HG02885 (cell line): ENCODE measurements around the gene RILPL1.
"Not testable (repeated sequence)": the region's sequence is repeated elsewhere in the genome, so short reads cannot be mapped to it uniquely, and the experiment has no call there.

Experiments
- ATAC-seq: cut with Tn5 transposase; IDR thresholded peaks from one replicate; pipeline ENCODE4 v1.9.1; 2021; ENCODE audit warnings: mild to moderate bottlenecking; ENCODE audit not compliant: unreplicated experiment, poor library complexity

RILPL1 gene

DNA sequence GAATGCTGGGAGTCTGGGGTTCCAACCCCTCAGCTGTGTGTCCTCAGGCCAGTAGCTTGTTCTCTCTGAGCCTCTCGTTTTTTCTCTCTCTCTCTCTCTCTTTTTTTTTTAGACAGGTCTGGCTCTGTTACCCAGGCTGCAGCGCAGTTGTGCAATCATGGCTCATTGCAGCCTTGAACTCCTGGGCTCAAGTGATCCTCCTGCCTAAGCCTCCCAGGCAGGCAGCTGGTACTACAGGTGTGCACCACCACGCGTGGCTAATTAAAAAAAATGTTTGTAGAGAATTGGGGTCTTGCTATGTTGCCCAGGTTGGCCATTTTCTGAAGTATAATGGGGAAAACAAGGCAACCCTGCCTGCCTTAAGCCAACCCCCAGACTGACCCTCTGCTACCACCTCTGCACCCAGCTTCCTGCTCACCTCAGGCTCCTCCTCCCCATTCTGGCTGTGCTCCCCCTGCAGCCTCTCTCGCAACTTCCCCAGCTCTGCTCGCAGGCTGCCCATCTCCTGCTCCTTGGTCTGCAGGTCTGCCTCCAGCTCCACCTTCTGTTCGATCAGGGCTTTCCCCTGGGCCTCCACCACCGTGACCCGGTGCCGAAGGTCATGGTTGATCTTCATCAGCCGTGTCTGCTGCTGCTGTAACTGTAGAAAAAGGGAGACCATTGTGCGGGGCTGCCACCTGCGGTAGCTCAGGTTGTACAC, 35.2 kb downstream of the RILPL1 start:
- no peak for ATAC-seq

- ATAC-seq, result no peak
Observed at GRCh38 chr12:123497065-123497464, 36.5 kb downstream of the RILPL1 start.

DNA sequence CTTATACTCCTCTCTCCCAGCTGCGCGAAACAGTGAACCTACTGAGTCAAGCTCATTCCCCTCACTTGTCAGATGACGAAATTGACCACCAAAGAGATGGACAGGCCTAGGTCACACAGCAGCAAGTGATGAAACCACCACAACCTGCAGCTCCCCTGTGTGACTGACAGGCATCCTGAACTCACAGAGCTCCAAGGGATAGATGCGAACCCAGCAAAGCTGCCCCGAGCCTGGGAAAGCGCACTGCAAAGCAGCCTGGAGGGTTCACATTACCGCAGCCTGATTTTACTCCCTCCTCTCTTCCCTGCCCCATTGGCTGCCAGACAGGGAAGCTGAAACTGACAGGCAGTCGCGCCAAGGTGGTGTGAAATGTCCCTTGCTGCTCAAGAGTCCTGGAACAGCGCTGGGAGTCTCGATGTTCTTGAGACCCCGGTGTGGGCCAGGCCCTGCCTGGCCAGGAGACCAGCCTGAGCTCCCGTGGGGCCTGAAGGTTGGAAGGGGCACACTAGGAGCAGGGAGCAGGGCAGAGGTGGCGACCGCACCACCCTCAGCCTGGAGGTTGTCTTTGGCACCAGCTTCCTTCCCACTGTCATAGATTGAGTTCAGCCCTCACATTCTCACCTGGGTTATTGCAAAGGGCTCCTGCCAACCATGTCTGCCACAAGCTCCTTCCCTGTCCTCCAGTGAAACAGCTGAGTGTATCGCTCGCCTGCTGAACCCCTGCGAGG, 39.2 kb downstream of the RILPL1 start:
- ATAC-seq, result no peak

DNA sequence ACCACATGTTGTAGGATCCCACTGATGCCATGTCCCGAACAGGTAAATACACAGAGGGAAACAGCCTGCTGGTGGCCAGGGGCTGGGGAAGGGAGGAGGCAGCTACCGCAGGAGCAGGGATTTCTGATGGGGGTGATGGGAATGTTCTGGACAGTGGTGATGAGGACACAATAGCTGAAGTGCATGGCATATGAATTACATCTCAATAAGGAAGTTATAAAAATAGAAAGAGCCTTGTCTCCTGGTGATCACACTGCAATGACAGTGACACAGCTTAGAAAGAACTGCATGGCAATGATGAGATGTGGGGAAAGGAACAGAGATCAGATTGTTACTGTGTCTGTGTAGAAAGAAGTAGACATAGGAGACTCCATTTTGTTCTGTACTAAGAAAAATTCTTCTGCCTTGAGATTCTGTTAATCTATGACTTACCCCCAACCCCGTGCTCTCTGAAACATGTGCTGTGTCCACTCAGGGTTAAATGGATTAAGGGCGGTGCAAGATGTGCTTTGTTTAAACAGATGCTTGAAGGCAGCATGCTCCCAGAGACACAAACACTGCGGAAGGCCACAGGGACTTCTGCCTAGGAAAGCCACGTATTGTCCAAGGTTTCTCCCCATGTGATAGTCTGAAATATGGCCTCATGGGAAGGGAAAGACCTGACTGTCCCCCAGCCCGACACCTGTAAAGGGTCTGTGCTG, 41.0 kb downstream of the RILPL1 start:
- not testable (repeated sequence) for ATAC-seq

DNA sequence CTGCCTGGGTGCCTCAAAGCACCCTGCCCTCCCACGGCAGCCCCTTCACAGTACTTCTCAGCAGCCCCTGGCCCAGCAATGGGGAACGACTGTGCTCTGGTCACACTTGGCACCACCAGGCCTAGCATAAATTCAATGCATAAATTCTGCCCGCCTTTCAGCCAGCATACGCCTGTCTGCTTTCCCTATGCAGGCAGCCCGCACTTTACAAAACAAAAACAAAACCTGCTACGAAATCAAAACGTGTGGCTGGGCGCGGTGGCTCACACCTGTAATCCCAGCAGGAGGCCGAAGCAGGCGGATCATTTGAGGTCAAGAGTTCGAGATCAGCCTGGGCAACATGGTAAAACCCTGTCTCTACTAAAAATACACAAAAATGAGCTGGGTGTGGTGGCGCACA, 42.0 kb downstream of the RILPL1 start:
- no peak for ATAC-seq

- no peak for ATAC-seq
Observed at GRCh38 chr12:123491056-123491455, 42.5 kb downstream of the RILPL1 start.

- ATAC-seq, result no peak
Observed at GRCh38 chr12:123490089-123490488, 43.4 kb downstream of the RILPL1 start.

GRCh38 chr12:123489580-123489979, 43.9 kb downstream of the RILPL1 start:
- no peak for ATAC-seq

DNA sequence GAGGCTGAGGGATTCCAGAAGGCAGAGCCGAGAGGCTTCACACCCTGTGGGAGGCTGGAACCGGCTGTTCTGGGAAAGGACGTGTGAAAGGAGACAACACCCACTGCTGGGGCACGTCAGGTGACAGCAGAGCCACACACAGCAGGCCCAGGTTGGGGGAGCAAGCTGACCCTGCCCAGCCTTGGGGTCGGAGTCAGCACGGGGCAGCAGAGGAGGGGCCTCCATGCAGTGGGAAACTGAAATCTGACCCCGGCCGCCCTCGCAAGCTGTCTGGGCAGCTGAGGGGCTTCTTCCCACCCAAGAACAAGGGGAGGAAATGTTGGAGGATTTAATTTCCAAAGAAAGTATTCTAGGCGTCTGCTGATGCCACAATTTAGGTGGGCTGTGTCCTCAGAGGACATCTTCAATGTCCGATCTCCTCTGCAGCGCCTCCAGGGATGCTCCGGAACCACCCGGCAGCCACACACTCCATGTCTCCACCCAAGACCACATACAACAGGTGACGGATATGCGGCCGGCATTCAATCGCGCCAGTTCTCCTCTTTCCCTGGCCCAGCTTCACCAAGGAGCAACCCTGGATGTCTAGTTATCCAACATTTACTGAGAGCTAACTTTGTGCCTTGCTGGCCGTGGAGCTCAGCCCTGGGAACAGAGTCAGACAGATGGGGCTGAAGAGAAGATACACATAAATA, 44.8 kb downstream of the RILPL1 start:
- no peak for ATAC-seq

DNA sequence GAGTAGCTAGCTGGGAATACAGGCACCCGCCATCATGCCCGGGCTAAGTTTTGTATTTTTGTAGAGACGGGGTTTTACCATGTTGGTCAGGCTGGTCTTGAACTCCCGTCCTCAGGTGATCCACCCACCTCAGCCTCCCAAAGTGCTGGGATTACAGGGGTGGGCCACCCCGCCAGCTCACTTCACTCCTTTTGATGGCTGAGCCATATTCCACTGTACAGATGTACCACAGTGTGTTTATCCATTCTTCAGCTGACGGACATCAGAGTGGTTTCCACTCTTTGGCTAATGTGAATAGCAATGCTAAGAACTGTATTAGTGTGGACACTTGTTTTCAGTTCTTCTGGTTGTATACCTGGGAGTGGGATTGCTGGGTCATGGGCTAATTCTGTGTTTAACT, 46.1 kb downstream of the RILPL1 start:
- ATAC-seq, result no peak

GRCh38 chr12:123485756-123486155, 47.8 kb downstream of the RILPL1 start:
- ATAC-seq, result no peak

DNA sequence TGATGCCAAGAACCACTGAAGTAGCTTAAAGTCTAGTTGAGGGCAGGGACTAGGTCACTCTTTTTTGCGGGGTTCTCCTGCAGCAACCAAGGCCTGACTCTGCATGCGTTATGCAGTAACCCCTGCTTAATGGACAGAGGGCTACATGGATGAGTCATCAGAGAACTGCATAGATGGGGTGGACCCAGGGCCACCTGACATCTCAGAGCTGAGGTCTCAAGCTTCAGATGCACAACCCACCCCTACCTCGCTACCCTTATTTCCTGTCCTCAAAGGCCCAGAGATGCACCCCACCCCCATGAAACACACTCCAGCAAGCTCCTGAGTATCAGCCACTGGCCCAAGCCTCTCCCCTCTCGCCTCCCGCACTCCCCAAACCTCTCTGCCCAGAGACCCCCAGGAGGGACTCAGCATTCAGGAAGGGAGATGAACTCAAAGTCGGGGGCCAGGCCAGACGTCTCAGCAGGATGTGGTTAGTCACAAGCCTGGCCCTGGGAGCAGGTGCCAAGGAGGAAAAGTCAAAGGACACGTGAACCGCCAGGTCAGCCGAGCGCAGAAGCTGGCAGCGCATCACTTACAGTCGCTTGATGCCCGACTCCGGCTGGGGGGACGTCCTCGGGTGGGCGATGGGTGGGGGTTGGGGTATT, 49.8 kb downstream of the RILPL1 start:
- no peak for ATAC-seq

GRCh38 chr12:123482876-123483275, 50.6 kb downstream of the RILPL1 start:
- ATAC-seq, result no peak

- not testable (repeated sequence) for ATAC-seq
Observed at GRCh38 chr12:123481251-123481650, 52.3 kb downstream of the RILPL1 start.

DNA sequence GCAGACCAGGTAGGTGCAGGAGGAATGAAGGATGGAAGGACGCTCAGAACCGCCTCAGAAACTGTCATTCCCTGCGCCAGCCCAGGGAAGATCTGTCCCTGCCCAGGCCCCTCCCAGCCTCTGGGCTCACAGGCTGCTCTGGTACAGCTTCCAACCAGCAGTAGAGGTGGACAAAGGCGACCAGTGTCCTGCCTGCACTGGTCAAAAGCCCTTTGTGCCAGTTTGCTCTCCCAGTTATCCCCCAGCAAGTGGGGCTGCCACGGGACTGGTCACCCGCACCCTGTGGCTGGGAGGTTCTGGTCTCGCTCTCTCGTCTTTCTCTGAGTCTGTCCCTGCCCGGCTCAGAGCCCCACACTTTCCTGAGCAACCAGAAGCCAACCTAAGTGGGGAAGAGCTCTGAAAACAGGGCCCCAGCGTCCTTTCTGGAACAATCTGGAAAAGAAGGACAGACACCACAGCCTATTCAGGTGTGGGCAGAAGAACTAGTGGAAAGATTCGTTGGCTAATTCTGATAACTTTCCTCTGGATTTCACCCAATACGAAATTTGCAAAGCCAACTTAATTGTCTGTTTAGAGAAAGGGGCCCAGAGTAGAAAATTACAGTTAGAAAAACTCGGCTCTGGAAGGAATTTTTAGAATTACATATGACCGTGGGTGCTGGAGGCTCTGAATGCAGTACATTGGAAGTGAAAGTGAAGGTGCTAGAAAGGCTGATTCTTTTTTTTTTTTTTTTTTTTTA, 53.9 kb downstream of the RILPL1 start:
- ATAC-seq, result no peak

DNA sequence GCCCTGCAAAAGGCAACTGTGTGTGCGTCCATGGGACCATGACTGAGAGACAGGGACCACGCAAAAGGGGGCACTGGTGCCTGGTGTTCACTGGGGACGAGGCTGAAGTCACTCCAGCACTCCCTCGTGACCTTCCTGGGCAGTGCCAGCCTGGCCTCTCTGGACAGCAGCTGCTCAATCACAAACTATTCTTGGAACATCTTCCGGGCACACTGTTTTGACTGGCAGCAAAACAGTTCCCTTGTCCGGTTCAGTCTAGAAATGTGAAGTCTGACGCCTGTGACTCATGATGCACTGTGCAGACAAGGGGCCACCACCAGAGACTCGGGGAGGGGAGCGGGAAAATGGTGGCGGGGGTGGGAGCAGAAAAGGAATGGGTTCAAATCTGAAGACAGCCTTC, 54.8 kb downstream of the RILPL1 start:
- no peak for ATAC-seq

- ATAC-seq, result no peak
Observed at GRCh38 chr12:123478069-123478468, 55.5 kb downstream of the RILPL1 start.

DNA sequence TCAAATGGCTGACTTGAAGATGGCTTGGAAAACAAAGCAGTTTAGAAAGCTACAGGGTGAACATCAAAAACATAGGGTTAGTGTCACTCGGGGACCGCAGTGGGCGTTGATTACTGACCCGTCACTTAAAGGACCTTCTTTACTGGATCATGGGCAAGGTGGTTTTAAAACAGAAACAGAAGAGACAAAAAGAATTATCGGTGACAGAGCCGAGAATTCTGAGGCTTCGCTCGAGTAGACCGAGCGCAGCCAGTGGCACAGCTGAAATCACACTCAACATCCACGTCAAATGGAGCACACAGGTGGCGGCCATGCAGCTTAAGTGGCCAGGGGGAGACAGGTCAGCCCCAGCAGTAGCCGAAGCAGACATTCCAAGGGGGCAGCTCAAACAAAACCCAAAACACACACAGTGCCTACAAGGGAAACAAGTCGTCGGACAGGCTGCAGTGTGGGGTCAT, 58.2 kb downstream of the RILPL1 start:
- ATAC-seq, result no peak

- ATAC-seq, result no peak
Observed at GRCh38 chr12:123474485-123475245, 58.9 kb downstream of the RILPL1 start.
